GM21723 (cell line): ENCODE results near the gene DHRS9.

ENCODE experiments used
- ATAC-seq: cut with Tn5 transposase; IDR thresholded peaks from one replicate; pipeline ENCODE4 v1.9.1; 2021; ENCODE audit warnings: mild to moderate bottlenecking, moderate library complexity; ENCODE audit not compliant: unreplicated experiment

DHRS9 gene

DNA sequence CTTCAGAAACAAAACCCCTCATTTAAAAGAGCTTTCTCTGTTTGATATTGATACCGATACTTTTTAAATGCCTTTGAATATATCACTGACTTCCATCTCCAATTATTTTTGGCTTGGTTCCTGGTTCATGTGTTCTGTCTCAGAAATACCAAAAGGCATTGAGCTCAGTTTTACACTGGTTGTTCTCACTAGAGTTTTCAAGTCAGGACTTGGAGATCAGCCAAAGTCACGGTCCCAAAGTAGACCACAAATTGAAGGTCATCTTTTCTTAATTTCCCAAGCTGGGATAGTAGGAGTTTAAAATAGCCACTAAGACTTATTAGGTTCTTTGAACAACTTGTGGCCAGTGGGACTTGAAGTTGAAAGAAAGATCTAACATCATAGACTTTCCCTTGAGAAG, 24.2 kb downstream of the DHRS9 start:
- no peak for ATAC-seq

DNA sequence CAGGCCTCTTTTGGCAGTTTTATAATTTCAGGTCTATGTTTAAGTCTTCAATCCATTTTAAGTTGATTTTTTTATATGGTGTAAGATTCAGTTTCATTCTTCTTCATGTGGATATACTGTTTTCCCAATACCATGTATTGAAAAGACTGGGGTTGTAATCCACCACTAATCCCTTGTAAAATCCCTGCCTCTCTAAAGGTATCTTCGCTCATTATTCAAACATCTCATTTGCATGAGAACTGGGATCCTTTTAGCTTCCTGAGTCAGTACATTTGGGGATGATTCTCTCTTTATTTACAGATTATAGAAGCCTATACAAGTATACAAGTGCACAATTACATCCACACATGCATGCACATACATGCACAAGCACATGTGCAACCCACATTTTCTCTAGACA, 25.3 kb downstream of the DHRS9 start:
- ATAC-seq: no peak

DNA sequence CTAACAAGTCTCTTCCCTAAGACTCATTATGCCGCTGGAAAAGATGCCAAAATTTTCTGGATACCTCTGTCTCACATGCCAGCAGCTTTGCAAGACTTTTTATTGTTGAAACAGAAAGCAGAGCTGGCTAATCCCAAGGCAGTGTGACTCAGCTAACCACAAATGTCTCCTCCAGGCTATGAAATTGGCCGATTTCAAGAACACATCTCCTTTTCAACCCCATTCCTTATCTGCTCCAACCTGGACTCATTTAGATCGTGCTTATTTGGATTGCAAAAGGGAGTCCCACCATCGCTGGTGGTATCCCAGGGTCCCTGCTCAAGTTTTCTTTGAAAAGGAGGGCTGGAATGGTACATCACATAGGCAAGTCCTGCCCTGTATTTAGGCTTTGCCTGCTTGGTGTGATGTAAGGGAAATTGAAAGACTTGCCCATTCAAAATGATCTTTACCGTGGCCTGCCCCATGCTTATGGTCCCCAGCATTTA, 26.3 kb downstream of the DHRS9 start:
- no peak for ATAC-seq

DNA sequence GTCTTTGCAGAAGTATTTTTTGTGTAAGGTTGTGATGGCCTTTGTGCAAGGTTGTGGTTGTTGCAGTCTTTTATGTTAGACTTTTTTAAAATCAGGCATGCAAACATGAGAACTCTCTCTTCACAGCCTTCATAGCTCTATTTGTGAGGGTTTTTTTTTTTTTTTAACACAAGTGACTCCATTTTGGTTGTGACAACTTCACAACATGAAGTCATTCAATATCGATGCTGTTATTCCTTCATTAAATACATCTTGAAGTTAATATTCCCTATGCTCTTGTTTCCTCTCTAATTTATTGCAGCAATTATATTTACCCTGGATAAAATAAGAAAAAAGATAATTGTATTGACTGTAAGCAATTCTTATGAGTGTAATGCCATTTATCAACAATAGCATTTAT, 35.5 kb downstream of the DHRS9 start:
- ATAC-seq: no peak

DNA sequence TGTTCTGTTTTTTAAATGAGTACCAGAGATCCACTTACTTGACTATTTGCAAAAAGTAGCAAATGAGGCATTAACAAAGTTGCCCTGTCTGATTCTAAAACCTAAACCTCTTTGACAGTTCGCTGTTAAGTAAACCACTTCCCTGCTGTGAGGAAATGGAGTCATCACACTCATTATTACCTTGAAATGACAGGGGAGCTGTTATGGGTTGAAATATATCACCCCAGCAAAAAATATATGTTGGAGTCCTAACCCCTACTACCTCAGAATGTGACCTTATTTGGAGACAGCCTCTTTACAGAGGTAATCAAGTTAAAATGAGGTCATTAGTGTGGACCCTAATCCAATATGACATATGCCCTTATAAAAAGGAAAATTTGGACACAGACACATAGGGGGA, 36.1 kb downstream of the DHRS9 start:
- no peak for ATAC-seq

DNA sequence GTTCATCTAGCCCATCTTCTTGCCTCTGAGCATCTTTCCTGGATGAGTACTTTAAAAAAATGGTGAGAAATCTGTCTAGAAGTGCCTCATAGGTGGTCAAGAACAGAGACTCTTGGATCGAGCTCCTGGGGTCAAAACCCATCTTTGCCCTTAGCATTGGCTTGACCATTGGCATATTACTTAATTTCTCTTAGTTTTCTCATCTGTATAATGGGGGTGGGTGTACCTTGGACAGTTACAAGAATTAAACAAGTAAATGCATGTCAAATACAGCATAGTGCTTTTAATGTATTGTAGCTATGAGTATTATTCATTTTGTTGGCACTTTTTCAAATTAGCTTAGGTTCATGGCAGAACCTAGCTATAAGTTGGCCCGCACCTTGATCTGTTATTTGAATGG, 36.8 kb downstream of the DHRS9 start:
- ATAC-seq: no peak

DNA sequence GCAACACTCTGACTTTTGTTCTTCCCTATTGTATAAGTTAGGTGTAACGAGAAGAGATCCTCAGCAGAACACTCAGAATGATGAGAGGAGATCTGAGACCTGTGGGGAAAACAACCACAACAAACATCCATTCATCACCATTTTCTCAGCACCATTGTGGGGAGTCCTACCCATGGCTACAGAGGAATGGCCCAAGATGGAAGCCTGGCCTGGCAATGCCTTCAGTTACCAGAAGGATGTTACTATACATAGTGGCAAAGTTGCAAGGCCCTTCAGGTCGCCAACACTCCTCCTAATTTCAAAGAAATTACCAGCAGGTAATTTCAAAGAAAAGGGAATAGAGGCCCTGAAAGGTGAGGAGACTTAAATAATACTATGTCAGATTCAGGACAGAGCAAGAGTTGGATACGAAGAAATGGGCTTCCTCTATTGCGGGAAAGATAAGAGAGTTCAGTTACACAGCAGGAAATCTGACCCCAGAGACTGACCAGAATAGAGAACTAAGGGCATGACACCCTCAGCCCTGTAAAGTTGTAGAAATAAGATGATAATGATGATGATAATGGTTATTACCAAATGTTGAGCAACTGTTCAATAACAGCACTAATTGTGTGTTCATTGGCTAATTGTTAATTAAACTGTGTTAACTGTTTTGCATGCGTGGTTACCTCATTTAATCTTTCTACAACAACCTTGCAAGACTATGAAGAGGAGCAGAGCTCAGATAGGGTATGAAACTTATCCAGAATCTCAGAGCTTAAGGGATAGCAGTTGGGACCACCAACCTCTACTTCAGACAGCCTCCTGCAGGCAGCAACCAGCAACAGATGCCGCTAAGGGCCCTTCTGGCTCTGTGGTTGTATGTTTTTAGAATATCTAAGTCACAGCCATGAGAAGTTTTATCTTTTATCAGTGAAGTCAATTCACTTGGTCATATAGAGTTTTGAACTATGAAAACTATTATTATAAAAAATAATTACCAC, 37.5 kb downstream of the DHRS9 start:
- ATAC-seq: no peak

DNA sequence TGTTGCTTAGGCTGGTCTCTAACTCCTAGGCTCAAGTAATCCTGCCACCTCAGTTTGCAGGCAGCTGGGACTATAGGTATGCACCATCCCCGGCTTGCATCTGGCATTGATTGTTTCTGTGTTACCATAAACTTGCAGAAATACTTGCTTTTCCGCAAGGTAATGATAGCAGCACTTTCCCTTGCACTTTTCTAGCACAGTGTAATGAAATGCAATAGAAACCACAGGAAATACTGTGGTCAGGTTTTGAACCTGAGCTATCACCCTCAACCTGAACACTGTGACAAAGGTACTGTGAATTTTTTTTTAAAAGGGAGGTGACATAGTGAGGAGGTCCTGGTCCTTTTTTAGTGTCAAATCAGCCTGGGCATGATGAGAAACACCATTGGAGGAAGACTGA, 38.3 kb downstream of the DHRS9 start:
- peak; percentile 88 for ATAC-seq

DNA sequence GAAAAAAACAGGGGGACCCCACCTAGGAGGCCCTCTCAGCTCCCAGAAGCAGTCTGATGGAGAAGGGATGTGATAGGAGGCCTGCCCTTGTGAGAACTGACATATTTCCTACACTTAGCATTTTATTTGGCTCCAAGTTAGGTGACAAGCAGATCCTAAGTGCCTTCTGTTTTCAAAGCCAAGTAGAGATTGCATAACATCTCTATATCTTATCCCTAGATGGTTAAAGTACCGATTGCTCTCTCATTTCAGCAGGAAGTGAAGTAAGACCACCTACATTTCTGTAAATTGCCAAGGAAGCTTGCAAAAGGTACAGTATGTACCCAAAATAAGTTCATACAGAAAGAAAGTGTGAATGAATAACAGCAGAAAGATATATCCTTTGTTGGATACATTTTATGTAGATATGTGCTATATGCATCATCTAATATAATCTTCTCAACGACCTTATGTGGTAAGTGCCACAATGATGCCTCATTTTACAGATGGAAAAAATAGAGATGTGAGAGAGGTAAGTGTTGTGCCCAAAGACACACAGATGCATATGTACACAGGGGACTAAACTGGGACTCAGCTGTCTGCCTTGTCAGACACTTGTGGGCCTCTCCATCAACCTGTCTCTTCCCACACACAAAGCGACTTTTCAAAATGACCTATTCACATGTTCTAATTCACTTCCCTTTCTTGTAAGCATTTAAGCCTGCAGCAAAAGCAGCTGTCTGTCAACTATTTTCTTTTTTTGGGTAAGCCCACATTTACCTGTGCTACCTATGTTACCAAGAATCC, 38.9 kb downstream of the DHRS9 start:
- ATAC-seq: no peak

DNA sequence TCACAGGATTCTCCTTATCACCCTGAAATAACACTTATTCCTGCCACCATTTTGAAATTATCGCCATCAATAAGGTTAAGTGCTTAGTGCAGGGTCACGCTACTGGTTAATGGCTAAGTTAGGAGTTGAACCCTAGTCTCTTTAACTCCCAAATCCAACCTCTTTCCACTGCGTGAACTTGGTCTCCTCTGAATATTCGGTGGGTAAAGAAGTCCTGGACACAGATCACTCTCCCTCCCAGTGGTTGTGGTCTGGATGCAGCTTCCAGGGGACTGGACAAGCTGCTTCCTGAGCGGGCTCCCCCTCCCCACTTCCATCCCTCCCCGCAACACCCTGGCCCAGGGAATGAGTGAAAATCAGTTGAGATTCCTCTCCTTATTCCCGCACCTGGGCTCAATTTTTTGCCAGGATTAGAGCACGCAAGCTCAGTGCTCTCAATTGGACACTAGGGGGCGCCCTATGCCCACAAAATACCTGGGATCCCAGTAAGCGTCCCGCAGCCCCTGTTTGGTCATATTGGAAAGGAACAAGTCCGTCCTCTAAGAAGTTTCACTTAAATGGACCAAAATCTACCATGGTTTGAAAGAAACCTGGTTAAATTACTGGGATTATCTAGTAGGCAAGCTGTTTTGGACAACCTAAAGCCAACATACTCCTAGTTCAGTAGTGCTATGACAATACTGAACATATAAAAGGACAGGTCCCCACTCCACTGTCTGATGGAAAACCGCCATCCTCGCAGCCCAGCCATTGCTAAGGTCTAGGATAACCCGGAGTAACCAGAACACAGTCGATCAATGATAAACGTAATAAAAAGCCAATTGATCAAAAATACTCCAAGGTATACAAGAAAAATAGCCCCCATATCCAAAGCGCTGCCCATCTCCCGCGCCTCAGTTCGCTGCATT, 40.4 kb downstream of the DHRS9 start:
- ATAC-seq: peak; percentile 62

DNA sequence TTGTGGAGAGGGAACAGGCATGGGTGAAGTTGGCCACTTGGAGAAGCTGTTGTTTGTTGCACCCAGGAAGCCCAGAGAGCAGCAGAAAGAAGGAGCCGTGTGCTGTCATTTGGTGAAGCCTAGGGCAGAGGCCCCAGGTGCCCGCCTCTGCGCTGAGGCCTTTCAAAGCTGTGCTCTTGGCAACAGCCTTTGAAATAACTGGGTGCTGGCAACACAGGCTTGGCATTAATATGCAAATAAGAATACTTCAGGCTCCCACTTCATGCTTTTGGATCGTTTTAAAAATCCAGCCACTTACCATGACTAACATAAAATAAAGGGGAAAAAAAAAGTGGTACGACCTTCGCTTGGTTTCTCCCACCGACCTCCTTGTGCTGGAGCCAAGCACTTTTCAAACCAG, 41.1 kb downstream of the DHRS9 start:
- ATAC-seq: no peak

DNA sequence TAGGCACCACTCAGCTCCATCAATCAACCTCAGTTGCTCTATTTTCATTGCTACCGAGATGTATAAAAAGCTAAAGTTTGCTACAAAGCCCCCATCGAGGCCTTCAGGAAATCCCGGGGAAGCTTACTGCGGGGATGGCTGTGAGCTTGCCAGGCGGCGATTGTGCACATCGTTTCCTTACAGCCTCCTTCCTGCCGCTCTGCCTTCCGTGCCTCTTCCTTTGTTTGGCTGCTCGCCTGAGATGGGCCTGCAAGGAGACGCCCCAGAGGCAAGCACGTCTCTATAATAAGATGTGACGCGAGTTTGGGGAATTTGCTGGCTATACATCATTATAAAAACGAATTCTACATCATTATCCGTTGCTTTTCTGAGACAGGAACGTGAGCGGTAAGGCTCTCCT, 41.6 kb downstream of the DHRS9 start:
- no peak for ATAC-seq

DNA sequence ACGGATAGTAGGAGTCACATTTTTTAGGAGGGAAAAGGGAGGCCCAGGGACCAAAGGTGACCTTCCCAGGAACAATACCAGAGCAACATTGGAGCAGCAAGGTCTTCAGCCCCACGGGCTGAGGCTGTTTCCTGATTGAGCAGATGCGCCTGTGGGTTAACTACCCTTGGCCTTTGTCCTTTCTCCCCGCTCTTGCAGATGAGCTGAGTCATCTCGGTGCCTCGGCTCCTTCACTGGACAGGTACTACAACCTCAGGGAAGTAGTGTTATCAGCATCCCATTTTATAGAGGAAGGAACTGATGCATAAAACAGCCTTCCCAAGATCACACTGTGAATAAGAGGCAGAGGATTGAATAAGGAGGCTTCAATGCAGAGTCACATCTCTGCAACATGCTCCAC, 43.5 kb downstream of the DHRS9 start:
- ATAC-seq: no peak

DNA sequence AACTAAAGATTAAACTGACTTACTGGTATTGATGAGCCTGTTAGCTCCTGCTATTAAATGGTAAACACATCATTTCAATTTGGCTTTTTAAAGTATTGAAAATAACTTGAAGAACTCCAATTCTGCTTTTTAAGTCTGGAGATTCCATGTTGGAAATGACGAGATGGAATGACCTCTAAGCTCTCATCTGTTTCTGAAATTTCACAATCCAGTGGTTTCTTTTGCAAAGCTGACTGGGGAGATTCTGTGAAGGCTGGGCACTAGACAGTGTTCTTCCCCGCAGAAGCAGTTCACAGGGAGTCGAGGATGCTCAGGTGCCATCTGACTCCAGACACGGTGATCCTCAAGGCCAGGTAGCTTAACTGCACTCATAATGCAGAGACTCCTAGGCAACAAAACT, 44.7 kb downstream of the DHRS9 start:
- no peak for ATAC-seq

DNA sequence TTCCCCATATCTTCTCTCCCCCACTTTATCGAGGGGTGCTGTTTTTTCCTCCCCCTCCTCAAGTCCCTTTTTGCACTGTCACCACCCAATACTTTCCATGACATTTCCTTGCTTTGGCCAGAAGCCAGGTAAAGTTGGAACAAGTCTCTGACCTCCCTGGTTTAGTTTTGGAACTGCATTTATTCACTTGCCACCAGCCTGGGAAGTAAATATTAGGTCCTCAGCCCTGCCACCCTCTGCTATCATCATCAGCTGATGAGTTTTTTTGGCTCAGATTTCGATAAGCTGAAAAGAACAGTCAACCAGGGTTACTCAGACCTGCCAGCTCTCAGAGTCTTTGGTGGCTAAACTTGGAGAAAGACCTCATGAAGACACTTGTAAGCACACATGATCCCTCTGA, 47.0 kb downstream of the DHRS9 start:
- no peak for ATAC-seq

DNA sequence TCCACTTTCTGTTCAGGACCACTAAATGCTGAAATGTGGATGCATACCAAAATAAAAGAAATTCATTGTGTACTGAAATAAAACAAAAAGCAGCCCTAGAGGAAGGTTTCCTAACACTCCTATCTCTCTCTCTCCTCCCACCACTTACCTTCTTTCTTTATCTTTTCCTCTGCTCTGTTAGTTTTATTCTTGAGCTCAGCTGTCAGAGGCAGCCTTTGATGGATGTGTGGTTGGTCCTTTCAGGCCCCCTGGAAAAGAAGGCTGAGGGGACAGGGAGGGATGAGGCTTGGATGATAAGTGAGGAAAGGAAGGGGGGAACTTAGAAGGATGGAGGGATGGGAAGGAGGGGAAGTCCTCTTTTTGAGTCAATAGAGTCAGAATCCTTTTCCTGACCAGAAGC, 47.6 kb downstream of the DHRS9 start:
- no peak for ATAC-seq

DNA sequence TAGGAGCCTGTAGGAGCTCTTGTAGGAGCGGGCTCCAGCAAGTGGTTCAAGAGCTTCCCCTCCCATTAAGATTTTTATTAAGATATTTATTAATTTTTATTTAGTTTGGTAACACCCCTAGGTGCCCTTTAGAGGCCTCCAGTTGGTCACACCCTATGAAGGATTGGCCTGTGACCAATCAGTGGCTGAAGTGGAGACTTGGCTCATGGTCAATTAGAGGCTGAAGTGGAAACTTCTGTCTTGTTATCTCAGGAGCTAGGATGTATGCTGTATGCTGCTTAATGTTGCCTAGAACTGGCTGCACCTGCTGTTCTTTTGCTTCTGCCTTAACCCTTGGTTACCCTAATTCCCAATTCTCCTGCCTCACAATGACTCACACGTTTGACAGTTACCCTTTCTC, 48.7 kb downstream of the DHRS9 start:
- ATAC-seq: no peak

DNA sequence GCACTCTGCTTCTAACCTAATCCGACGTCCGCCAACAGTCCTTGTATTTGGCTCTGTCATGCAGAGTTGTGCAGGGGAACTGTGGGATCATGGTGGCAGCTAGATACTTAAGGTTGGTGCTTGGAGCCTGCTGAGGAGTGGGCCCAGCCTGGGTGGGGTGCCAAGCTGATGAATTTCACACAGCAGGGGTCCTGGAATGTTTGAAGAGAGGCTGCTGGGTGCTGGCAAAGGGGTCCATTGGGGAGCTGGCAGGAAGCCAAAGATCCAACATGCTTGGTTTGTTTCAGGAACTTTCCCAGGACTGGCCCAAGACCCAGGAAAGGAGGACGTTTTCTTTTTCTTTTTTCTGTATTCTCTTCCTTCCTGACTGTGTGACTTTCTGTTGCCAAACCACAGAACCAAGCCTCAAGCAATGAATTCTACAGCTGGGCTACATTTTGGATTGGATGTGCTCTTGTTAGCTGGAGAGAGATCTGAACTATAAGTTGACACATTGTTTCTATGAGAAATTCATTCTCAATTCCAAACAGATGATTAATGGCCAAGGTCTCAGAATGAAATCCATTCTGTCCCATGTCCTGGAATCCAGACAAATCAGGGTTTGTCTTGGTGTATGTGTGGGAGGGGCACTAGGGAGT, 49.9 kb downstream of the DHRS9 start:
- ATAC-seq: no peak

DNA sequence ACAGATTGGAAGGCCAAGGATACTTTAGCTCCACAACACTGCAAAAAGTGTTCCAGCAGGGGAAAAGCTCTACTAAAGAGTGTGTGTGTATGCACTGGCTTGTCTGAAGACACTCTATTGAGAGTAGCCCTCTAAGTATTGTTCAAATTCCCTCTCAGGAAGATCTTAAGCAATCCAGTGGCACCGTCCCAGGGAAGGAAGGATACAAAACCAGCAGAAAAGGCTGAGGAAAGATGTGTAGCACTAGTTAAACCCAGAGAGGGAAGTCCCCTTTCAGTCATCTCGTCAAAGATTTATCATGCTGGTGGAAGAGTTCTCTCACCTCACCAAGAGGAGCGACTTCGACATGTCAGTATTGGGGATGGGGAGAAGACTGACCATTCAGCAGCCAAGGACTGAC, 50.5 kb downstream of the DHRS9 start:
- no peak for ATAC-seq

DNA sequence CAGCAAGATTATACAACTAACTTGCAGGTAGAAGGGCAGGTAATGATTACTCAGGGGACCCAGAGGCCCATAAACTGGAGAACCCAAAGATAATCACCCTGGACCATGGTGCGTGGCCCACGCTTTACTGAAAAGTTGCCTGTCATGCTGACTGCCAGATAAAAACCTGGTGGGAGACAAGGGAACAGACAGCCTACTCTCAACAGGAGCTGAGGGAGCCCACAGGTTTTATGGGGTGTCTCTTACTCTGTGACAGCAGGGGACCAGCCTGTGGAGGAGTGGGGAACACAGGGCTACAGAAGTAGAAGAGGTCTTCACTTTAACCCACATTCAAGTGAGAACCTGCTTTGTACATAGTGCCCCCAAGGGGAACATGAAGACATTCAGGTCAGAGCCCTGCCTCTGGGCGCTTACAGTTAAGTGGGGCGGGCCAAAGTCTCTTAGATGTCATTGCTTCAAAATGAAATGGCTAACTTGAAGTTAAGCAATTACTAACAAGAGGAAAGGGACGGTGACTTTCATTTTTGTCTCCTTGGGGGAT, 60.4 kb downstream of the DHRS9 start:
- no peak for ATAC-seq
